ENCODE data around the gene CTPS2.
"Not testable (repeated sequence)": the region's sequence is repeated elsewhere in the genome, so short reads cannot be mapped to it uniquely, and the experiment has no call there.

The CTPS2 gene

DNA sequence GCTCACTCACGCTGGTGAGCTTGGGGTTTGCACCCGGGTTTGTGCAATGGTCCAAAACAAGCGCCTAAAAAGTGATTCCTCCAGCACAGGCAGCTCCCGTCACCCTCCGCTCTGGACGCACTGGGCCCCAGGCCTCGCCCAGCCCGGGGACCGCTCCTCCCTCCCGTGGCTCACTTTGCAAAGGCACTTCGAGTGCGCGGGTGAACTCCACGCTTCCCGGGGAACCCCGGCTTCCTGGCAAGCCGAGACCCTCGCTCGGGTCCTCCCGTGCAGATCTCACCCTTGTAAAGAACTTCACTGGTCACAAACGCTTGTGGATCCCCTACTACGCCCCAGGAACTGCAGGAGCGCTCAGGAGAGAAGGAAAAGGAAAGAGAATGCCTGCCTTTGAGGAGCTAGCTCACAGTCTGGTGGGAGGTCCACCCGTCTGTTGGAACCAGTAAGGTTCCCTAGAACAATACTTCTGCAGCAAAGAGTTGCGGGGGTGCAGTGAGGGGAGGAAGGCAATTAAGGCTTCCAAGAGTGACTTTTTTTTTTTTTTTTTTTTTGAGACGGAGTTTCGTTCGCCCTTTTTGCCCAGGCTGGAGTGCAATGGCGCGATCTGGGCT is at the start of gene CTPS2:
Gene CTPS2 (minus strand): TSS at position 122 of the 608 bp plus-strand sequence. CDS start 9,767 bp downstream, outside the sequence.
- peak; percentile 69 for DNase-seq

- DNase-seq: not testable (repeated sequence)
These were observed 49.0 kb upstream of the CTPS2 start for GRCh38 chrX:16761500-16761899.

DNA sequence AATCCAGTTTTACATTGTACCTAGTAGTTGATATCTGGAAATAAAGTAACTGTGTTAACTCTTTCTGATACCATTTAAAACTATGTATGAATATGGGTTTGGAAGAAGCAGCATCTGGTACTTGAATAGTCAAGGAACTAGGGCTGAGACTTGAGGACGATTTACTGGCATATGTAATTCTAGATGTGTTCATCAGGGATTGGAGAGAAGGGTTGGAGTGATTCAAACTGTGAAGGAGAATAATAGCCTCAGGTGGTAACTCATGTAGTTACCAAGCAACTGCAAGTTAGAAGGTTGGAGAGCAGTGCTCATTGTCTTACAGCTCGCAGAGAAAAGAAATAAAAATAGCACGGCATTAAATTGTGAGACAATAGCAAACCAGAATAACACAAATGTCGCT is 44.3 kb upstream of the CTPS2 start:
- DNase-seq: no peak

GRCh38 chrX:16754019-16754418 is 41.5 kb upstream of the CTPS2 start:
- DNase-seq: no peak

- no peak for DNase-seq
These were observed 37.7 kb upstream of the CTPS2 start for GRCh38 chrX:16750136-16750535.

- no peak for DNase-seq
These were observed 36.0 kb upstream of the CTPS2 start for GRCh38 chrX:16748425-16748824.

DNA sequence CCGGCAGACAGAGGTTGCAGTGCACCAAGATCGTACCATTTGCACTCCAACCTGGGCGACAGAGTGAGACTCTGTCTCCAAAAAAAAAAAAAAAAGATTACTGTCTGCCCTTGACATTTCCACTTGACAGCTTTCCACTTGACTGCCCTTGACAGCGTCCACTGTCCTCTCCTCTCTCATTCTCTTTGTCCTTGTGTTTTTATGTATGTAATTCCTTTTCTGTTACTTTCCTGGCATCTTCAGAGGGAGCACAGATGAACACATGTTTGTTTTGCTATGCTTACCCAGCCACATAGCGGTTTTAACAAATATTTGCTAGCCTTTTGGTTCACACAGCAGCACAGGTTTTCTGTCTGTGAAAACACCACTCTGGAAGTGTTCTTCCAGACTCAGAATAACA is 33.2 kb upstream of the CTPS2 start:
- DNase-seq: no peak

DNA sequence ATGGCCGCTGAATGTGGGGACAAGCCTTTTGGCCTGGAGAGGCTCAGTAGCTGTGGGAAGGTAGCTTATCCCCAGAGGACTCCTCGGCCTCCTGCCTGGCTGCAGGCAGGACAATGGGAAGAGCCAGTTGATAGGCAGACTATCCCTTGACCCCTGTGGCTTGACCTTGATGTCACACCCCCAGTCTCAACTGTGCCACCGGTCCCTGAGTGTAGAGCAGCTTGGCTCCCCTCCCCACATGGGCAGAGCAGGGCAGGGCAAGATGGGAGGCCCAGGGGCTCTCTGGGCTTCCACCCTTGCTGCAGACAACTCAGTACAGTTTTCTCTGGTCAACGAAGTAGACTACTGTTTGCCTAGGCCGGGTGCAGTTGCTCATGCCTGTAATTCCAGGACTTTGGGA is 32.6 kb upstream of the CTPS2 start:
- no peak for DNase-seq

DNA sequence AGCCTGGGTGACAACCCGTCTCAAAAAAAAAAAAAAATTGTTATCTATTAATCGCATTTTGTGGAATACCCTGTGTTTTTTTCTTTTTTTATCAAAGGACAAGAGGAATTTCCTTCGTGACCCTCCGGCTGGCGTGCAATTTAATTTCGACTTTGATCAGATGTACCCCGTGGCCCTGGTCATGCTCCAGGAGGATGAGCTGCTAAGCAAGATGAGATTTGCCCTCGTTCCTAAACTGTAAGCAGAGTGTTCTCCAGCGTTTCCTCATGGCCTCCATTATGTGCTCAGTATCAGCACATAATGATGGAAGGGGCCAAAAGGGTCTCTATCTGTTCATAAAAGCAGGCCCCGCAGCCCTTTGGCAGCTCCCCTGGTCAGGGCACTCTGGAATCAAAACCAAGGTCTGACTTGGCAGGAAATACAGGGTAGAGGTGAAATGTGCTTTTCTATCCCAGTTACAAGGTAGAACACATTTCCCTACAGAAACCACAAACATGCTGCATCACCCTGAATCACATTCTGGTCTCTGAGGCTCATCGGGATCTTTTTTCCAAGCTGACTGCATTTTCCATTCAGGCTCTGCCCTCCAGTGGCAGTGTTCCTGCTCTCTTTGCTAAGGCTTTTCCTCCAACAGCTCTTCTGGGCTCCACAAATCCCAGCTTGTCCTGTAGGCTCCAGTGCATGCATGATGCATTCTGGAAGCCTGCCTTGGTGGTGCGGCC is 31.3 kb upstream of the CTPS2 start:
- no peak for DNase-seq

DNA sequence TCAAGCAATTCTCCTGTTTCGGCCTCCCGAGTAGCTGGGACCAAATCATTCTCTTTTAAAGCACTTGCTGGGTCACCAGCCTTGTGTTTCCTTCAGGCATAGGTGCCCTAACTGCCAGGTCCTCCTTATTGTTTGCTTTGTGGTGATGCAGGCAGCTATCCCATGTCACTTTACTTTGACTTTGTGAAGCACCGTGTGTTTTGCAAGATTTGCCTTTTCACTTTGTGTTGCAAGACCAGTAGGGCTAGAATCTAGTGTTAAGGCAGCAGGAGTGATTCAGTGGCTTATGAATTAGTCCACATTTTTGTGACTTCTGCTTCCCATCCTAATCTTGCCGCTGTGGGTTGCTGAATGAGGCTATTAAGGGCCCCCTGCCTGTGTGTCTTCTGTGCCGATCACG is 27.1 kb upstream of the CTPS2 start:
- no peak for DNase-seq

GRCh38 chrX:16737024-16737423 is 24.6 kb upstream of the CTPS2 start:
- no peak for DNase-seq

- no peak for DNase-seq
These were observed 20.5 kb upstream of the CTPS2 start for GRCh38 chrX:16733013-16733412.

DNA sequence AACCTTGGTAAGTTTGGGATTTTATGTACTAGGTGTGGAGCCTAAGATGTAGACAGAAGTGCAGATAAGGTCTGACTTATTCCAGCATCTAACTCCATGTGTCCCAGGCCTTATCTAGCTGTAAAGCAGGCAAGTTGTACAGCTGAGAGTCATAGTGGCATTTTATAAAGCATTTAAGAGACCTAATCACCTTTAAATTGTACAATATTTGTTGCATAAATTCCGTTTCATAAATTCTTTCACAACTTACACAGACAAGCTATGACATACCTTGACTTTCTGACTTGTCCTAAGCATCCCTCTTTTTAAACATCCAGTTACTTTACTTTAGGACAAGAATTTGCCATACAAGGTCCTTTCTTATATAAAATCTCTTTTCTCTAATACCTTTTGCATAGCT is 18.0 kb upstream of the CTPS2 start:
- DNase-seq: no peak

DNA sequence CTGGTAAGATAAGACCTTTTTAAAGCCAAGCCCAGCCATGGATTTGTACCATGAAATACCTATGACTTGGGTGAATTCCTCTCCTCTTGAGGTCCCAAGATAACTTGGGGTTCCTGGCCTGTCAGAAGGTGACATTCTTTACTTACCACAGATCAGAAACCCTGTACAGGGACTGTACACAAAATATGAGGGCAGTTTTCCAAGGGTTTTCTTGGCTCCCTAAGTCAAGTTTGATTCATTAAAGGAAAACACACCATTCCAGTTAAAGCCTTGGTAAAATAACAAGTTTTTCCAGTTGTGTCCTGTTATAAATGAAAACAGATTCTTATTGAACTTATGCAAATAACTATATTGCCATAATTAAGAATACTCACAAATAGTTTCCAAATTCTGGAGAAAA is 15.2 kb upstream of the CTPS2 start:
- DNase-seq: no peak

- DNase-seq: not testable (repeated sequence)
These were observed 14.0 kb upstream of the CTPS2 start for GRCh38 chrX:16726347-16726988.

GRCh38 chrX:16725072-16725471 is 12.6 kb upstream of the CTPS2 start:
- DNase-seq: no peak

DNA sequence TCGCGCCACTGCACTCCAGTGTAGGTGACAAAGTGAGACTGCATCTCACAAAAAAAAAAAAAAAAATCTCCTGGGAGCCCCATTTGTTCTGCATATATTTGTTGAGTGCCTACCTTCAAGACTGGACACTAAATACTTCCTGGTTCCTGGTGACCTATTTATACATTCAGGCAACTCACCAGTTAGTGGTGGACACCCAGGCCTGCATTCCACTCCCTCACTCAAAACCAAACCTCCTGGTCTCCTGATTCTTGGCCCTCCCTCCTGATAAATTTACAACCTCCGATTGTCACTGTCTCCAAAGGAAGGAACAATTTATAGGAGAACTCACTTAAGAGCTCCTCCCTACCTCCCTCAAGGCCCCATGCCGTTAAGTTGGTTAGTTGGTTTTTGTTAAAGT is 10.0 kb upstream of the CTPS2 start:
- DNase-seq: no peak

- peak; percentile 94 for DNase-seq
These were observed 7.0 kb upstream of the CTPS2 start, which contains the start of gene SYAP1 for GRCh38 chrX:16719334-16720084. Gene SYAP1 (plus strand): TSS chrX:16719612. CDS start chrX:16719725, 113 bp downstream.

- DNase-seq: no peak
These were observed 6.4 kb upstream of the CTPS2 start for GRCh38 chrX:16718824-16719333.

- DNase-seq: not testable (repeated sequence)
These were observed 4.0 kb upstream of the CTPS2 start for GRCh38 chrX:16716451-16716850.

DNA sequence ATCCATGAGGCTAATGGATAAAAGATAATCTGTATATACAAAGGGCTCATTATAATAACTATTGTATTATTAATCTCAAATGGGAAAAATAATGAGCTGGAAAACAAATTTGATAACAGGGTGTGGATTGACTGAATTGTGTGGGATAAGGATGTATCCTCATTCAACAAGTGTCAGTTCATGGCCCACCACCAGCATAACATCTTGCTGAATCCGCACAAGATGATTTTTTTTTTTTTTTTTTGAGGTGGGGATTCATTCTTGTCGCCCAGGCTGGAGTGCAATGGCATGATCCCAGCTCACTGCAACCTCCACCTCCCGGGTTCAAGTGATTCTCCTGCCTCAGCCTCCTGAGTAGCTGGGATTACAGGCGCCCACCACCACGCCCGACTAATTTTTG is 3.2 kb upstream of the CTPS2 start:
- DNase-seq: not testable (repeated sequence)

DNA sequence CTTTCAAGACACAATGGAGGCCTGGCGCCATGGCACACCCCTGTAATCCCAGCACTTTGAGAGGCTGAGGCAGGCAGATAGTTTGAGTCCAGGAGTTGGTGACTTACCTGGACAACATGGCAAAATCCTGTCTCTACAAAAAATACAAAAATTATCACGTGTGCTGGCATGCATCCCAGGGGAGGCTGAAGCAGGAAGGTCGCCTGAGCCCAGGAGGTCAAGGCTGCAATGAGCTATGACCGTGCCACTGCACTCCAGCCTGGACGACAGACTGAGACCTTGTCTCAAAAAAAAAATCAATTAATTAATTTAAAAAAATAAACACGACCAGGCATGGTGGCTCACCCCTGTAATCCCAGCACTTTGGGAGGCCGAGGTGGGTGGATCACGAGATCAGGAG is 2.0 kb upstream of the CTPS2 start:
- no peak for DNase-seq

- no peak for DNase-seq
These were observed 449 bp downstream of the CTPS2 start for GRCh38 chrX:16711893-16712547.

All from activated CD4-positive, alpha-beta T cell treated with anti-CD3 and anti-CD28 coated beads for 48 hours (primary cell).